ENCODE measurements around the gene CREB1. TPM values are rescaled to one million over a fixed set of nuclear protein-coding genes. Genes with fewer than 3 reads are reported as not detected.

The CREB1 gene
- total and polyA plus RNA-seq, 2 donors (not counting 1 experiment from before 2014, with no cell fraction given): 42.5 to 156 TPM

DNA sequence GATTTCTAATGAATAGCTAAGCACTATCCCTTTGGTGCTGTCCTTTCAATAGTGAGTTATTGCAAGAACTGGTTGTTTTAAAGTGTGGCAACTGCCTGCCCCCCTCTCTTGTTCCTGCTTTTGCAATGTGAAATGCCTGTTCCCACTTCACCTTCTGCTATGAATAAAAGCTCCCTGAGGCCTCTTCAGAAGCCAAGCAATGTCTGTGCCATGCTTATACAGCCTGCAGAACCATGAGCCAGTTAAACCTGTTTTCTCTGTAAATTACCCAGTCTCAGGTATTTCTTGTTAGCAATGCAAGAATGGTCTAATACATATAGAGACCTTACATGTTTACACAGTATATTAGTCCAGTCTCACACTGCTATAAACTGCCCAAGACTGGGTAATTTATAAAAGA is 110.4 kb downstream of the CREB1 start:
- intact Hi-C loops (cut with micrococcal nuclease): no loop called here
- Mint-ChIP-seq H3K27ac (no peak overlapping the region), H3K27me3 (no peaks in the 10 kb centered on the region), H3K4me1 (peaks cover 5% of the 10 kb centered on the region), H3K9me3 (ENCODE audit: insufficient read depth) (no peaks in the 10 kb centered on the region), H3K4me3 (no peak overlapping the region)
- peaks cover 2 to 14% (median 9%) of the 10 kb centered on the region in 3 donors for H3K9me3 ChIP-seq (ENCODE audit: control extremely low read depth in 1 of 3, control insufficient read depth in 2 of 3, insufficient read depth in 1 of 3, low read length in 2 of 3)
- no peak overlapping the region for H3K4me3 ChIP-seq (ENCODE audit: control extremely low read depth in 1 of 5, extremely low read depth in 1 of 5, insufficient read depth in 1 of 5, low read depth in 2 of 5, low read length in 4 of 5)
- no peak overlapping the region for H3K27ac ChIP-seq (ENCODE audit: low read length in 2 of 2)
- ATAC-seq (ENCODE audit: low read depth): no peak
- no peaks in the 10 kb centered on the region for H3K36me3 ChIP-seq (replicated peaks in 1 of 2; ENCODE audit: control extremely low read depth in 1 of 2, control insufficient read depth in 1 of 2, extremely low read depth in 1 of 2, insufficient read depth in 2 of 2, low read length in 1 of 2)
- H3K9ac ChIP-seq (ENCODE audit: low read length): no peak overlapping the region
- no peaks in the 10 kb centered on the region for H4K20me1 ChIP-seq (ENCODE audit: control insufficient read depth, insufficient read depth, low read length, poor library complexity, severe bottlenecking)
- POLR2A ChIA-PET: no interaction called here
- no peaks in the 10 kb centered on the region for H3K4me1 ChIP-seq (ENCODE audit: control insufficient read depth in 2 of 2, insufficient read depth in 2 of 2, low read length in 2 of 2)
- CTCF ChIA-PET: no interaction called here
- no peak overlapping the region for H2AFZ ChIP-seq (ENCODE audit: insufficient read depth, low read depth, low read length, poor library complexity, severe bottlenecking)
- DNase-seq: no peak
- no peak for TF ChIP-seq EZH2 (IDR thresholded peaks at IDR 0.05; ENCODE audit: borderline replicate concordance, insufficient read depth, low read depth, low read length, poor library complexity, severe bottlenecking)
- TF ChIP-seq, protein P1, sequence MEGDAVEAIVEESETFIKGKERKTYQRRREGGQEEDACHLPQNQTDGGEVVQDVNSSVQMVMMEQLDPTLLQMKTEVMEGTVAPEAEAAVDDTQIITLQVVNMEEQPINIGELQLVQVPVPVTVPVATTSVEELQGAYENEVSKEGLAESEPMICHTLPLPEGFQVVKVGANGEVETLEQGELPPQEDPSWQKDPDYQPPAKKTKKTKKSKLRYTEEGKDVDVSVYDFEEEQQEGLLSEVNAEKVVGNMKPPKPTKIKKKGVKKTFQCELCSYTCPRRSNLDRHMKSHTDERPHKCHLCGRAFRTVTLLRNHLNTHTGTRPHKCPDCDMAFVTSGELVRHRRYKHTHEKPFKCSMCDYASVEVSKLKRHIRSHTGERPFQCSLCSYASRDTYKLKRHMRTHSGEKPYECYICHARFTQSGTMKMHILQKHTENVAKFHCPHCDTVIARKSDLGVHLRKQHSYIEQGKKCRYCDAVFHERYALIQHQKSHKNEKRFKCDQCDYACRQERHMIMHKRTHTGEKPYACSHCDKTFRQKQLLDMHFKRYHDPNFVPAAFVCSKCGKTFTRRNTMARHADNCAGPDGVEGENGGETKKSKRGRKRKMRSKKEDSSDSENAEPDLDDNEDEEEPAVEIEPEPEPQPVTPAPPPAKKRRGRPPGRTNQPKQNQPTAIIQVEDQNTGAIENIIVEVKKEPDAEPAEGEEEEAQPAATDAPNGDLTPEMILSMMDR (IDR thresholded peaks at IDR 0.05): no peak
- no peaks in the 10 kb centered on the region for H3K27me3 ChIP-seq (replicated peaks in 1 of 4; ENCODE audit: control extremely low read depth in 1 of 4, control insufficient read depth in 3 of 4, insufficient read depth in 4 of 4, low read length in 3 of 4)
- no peak overlapping the region for H3K4me2 ChIP-seq (replicated peaks; ENCODE audit: low read depth, low read length, poor library complexity, severe bottlenecking)
- H3K79me2 ChIP-seq (ENCODE audit: control insufficient read depth, insufficient read depth, low read length): no peaks in the 10 kb centered on the region

- no peak for ATAC-seq (ENCODE audit: low read depth)
- no peak overlapping the region for H3K4me2 ChIP-seq (replicated peaks; ENCODE audit: low read depth, low read length, poor library complexity, severe bottlenecking)
- H3K9me3 Mint-ChIP-seq (ENCODE audit: insufficient read depth): no peaks in the 10 kb centered on the region
- peaks cover 5% of the 10 kb centered on the region for H3K4me1 Mint-ChIP-seq
- no CpG with 5 or more reads among the region's 1 CpG for WGBS (ENCODE audit: insufficient coverage)
- TF ChIP-seq, protein P1 (IDR thresholded peaks at IDR 0.05): no peak
- TF ChIP-seq EZH2 (IDR thresholded peaks at IDR 0.05; ENCODE audit: borderline replicate concordance, insufficient read depth, low read depth, low read length, poor library complexity, severe bottlenecking): no peak
- ChIA-PET POLR2A (no interaction called here), CTCF (no interaction called here)
- no peak overlapping the region for H3K4me3 Mint-ChIP-seq
- no peaks in the 10 kb centered on the region for H4K20me1 ChIP-seq (ENCODE audit: control insufficient read depth, insufficient read depth, low read length, poor library complexity, severe bottlenecking)
- H3K9ac ChIP-seq (ENCODE audit: low read length): no peak overlapping the region
- H3K4me1 ChIP-seq (ENCODE audit: control insufficient read depth in 2 of 2, insufficient read depth in 2 of 2, low read length in 2 of 2): no peaks in the 10 kb centered on the region
- H2AFZ ChIP-seq (ENCODE audit: insufficient read depth, low read depth, low read length, poor library complexity, severe bottlenecking): no peak overlapping the region
- peaks cover 2 to 14% (median 9%) of the 10 kb centered on the region in 3 donors for H3K9me3 ChIP-seq (ENCODE audit: control extremely low read depth in 1 of 3, control insufficient read depth in 2 of 3, insufficient read depth in 1 of 3, low read length in 2 of 3)
- no peaks in the 10 kb centered on the region for H3K79me2 ChIP-seq (ENCODE audit: control insufficient read depth, insufficient read depth, low read length)
- H3K27ac ChIP-seq (ENCODE audit: low read length in 2 of 2): no peak overlapping the region
- no peaks in the 10 kb centered on the region for H3K27me3 ChIP-seq (replicated peaks in 1 of 4; ENCODE audit: control extremely low read depth in 1 of 4, control insufficient read depth in 3 of 4, insufficient read depth in 4 of 4, low read length in 3 of 4)
- H3K36me3 ChIP-seq (replicated peaks in 1 of 2; ENCODE audit: control extremely low read depth in 1 of 2, control insufficient read depth in 1 of 2, extremely low read depth in 1 of 2, insufficient read depth in 2 of 2, low read length in 1 of 2): no peaks in the 10 kb centered on the region
- intact Hi-C loops (cut with micrococcal nuclease): no loop called here
- H3K27me3 Mint-ChIP-seq: no peaks in the 10 kb centered on the region
- H3K27ac Mint-ChIP-seq: no peak overlapping the region
- no peak for DNase-seq
- no peak overlapping the region for H3K4me3 ChIP-seq (ENCODE audit: control extremely low read depth in 1 of 5, extremely low read depth in 1 of 5, insufficient read depth in 1 of 5, low read depth in 2 of 5, low read length in 4 of 5)
These were observed 110.9 kb downstream of the CREB1 start for GRCh38 chr2:207640661-207641060.

Measured in B cell (primary cell).